ENCODE measurements around the gene SPAG8.

SPAG8 gene

DNA sequence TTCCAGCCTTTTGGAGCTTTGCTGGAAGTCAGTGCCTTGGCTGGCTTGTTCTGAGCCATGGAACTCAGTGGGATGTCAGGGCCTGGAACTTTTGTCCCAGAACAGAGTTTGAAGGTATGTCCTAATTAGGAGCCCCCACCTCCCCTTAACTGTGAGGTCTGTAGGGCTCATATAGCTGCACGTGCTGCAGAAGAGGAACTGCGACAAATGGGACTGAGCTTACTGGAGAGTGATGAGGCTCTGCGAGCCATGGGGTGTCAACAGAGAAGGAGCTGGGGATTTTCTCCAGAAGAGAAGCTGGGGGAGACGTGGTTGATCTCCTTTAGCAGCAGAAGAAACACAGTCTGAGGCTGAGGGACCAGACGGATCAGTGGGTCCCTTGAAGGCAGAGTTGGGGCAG lies 27.9 kb upstream of the SPAG8 start:
- in situ Hi-C loops (cut with HindIII; ENCODE audit: low sequenced_read_pairs), result no loop called here
- H3K4me3 ChIP-seq (ENCODE audit: low read depth, low read length), result no peak overlapping the region
- TF ChIP-seq CTCF (IDR thresholded peaks at IDR 0.05; ENCODE audit: low read depth, low read length, missing control alignments), result no peak
- no peak for DNase-seq (ENCODE audit: low read depth)

- in situ Hi-C loops (cut with HindIII; ENCODE audit: low sequenced_read_pairs), result no loop called here
- no peak for DNase-seq (ENCODE audit: low read depth)
- no peak for TF ChIP-seq CTCF (IDR thresholded peaks at IDR 0.05; ENCODE audit: low read depth, low read length, missing control alignments)
- no peak overlapping the region for H3K4me3 ChIP-seq (ENCODE audit: low read depth, low read length)
Measured at GRCh38 chr9:35836595-35836994, 24.5 kb upstream of the SPAG8 start.

DNA sequence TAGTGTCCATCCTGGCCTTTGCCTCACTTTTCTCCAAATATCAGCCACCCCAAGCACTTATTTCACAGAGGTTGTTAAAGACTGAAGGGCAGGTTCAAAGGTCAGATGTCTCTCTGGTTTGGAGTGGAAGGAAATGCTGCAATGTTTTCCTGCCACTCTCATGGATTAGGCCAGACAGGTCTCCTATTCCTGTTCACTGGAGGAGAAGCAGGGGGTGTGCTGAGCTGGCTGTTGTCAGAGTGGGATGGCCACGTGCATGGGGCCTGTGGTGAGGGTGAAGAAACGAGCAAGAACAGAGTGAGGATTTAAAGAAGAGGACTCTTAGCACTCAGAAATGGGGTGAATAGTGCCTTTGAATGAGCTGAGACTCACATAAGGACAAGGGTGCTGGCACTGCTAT lies 23.7 kb upstream of the SPAG8 start:
- in situ Hi-C loops (cut with HindIII; ENCODE audit: low sequenced_read_pairs), result no loop called here
- DNase-seq (ENCODE audit: low read depth), result no peak
- H3K4me3 ChIP-seq (ENCODE audit: low read depth, low read length), result no peak overlapping the region
- TF ChIP-seq CTCF (IDR thresholded peaks at IDR 0.05; ENCODE audit: low read depth, low read length, missing control alignments), result no peak

DNA sequence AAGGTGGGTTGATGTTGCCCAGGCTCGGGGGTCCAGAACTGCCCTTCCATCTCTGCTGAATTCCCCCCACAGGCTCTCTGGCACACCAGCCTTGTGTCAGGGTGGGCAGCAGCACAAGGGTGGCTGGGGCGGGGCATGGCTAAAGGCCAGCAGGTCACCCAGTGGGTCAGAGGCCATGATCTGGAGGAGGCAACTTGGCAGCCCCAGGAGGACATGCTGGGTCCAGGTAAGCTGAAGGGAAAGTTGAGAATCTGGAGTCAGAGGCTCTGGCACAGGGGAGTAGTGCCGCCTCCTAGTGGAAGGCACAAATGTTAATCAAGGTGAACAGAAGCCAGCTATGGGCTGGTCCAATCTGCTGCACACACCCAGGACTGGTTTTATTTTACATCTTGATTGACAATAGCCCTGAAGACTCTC lies 23.2 kb upstream of the SPAG8 start:
- H3K4me3 ChIP-seq (ENCODE audit: low read depth, low read length), result no peak overlapping the region
- TF ChIP-seq CTCF (IDR thresholded peaks at IDR 0.05; ENCODE audit: low read depth, low read length, missing control alignments), result peak; percentile 16
- in situ Hi-C loops (cut with HindIII; ENCODE audit: low sequenced_read_pairs), result no loop called here
- DNase-seq (ENCODE audit: low read depth), result no peak

DNA sequence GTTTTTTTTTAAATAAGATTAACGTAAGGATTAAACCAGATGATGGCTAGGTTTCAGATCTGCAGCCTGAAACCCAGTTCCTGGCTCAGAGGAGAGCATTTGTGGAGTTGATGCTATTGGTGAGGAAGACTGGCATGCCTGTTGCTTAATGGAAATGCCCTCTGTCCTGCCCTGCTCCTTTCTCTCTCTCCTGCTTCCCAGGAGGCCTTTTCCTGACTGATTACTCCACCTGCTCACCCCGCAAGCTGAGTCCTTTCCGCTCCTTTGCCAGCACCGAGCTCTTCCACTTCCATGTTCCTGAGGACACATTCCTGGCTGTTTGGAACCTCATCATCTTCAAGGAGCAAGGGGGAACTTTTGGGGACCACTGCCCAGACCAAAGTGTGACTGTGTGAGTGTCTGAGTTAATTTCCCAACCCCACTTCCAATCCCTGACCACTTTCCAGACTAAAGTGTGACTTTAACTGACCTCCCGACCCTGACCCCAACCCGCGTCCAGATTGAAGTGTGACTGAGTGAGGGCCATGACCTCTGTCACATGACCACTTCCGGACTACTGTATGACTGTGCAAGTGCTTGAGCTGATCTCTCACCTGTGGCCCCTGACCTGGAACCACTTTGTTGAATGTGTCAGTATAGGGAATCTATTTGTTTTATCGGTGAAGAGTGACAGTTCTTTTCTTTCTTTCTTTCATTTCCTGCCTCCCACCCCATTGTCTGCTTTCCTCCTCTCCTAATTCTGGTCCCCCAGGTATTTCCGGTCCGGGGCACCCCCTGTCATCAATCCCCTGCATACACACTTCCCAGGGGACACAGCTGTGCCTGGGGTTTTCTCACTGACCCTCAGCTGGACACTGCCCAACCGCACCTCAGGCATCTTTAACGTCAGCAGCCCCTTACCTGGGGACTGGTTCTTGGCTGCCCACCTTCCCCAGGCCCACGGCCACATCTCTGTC lies 22.5 kb upstream of the SPAG8 start:
- DNase-seq (ENCODE audit: low read depth), result no peak
- no peak overlapping the region for H3K4me3 ChIP-seq (ENCODE audit: low read depth, low read length)
- TF ChIP-seq CTCF (IDR thresholded peaks at IDR 0.05; ENCODE audit: low read depth, low read length, missing control alignments), result no peak
- in situ Hi-C loops (cut with HindIII; ENCODE audit: low sequenced_read_pairs), result no loop called here

- no peak overlapping the region for H3K4me3 ChIP-seq (ENCODE audit: low read depth, low read length)
- in situ Hi-C loops (cut with HindIII; ENCODE audit: low sequenced_read_pairs), result no loop called here
- no peak for DNase-seq (ENCODE audit: low read depth)
- TF ChIP-seq CTCF (IDR thresholded peaks at IDR 0.05; ENCODE audit: low read depth, low read length, missing control alignments), result no peak
Measured at GRCh38 chr9:35832814-35833213, 20.8 kb upstream of the SPAG8 start.
